H4 (cell line): ENCODE results near the gene LSM2. TPM values are rescaled to one million over a fixed set of nuclear protein-coding genes. Genes with fewer than 3 reads are reported as not detected.
A peak's percentile ranks its signal among the peaks of the same experiment; 100 is the strongest.
"Not testable (repeated sequence)": the region's sequence is repeated elsewhere in the genome, so short reads cannot be mapped to it uniquely, and the experiment has no call there.

Source experiments
- DNase-seq: peaks from one replicate; pipeline ENCODE4 v3.0.0-alpha.2; 2015; ENCODE audit warnings: low spot score
- total RNA-seq: library from RNA; depleted of rRNA; stranded (reverse); fragments of >200 nt; shearing (Covaris generic); gene quantifications from 2 replicates; pipeline ENCODE4 v1.2.3, GENCODE V29; 2014

Gene LSM2
- total RNA-seq, 1 experiment from 2014 or later = 123 TPM

- no peak for DNase-seq
Observed at GRCh38 chr6:31797588-31797987, 9.2 kb downstream of the LSM2 start.

DNA sequence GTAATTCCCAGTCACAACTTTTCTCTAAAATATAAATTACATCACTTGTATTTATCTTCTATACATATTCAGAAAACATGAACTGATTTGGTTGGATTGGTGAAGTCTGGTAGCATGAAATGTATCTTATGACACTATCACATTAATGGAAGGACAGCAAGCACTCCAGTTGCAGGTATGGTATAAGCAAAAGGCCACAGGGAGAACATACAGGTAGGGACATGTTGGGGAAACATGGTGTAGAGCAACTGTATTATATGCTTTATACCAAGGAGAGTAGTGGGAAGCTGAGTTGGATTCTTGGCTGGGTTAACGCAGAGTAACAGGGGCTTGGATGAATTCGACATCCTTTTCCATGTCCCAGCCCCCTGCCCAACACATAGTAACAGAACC lies 9.8 kb downstream of the LSM2 start:
- no peak for DNase-seq

- DNase-seq = peak; percentile 86
Observed at GRCh38 chr6:31795616-31796298, 11.0 kb downstream of the LSM2 start, which contains the start of gene VARS1. Gene VARS1, minus strand, starts transcription at chr6:31795752. Its CDS starts 535 bp downstream, at chr6:31795217.

DNA sequence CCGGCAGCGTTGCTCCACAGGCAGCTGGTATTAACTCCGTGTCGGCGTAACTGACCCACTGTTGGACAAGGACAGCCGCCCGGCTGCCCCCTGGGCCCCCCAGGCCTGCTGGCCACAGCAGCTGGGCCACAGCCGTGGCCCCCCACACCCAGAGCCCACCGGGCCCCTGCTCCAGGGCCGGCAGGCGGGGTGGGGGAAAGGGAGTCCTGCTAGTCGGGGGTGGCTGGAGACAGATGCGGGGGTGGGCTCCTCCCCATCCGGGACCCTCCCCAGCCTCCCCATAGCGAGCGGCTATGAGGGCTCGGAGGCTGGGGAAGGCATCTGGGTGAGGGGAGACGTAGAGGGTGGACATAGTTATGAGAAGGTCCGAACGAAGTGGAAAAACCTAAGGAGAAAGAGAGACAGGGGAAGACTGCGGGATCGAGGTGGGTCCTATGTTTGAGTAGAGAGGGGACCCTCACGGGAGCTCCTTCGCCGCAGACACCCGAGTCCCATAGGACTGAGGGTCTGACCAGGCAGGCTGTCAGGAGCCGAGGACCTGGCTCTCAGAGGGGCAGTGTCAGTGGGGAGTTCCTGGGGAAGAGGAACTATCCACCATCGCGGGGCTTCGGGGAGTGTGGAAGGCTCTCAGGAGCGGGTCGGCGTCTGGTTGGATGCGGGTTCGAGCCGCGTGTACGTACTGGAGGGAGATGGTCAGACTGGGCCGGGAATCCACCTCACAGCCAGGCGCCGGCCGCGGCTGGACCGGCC lies 11.7 kb downstream of the LSM2 start:
- no peak for DNase-seq

GRCh38 chr6:31794294-31794865 lies 12.4 kb downstream of the LSM2 start:
- no peak for DNase-seq

- DNase-seq = not testable (repeated sequence)
Observed at GRCh38 chr6:31793927-31794245, 12.9 kb downstream of the LSM2 start.

DNA sequence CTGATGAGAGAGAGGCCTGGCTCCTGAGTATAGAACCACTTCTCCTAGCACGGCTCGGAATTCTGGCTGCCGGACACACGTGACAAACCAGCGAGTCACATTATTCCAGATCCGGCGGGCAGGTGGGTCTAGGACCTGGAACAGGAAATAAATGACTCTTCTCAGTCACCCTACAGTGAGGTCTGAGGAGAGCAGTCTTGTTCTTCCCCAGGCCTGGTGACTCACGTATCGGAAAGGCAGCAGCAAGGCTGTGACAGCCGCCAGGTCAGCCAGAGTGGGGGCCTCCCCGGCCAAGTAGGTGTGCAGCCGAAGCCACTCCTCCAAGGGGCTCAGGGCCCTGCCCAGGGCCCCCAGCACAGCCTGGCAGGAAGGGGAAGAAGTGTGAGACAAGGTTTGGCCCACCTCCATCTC lies 14.0 kb downstream of the LSM2 start:
- peak; percentile 53 for DNase-seq

DNA sequence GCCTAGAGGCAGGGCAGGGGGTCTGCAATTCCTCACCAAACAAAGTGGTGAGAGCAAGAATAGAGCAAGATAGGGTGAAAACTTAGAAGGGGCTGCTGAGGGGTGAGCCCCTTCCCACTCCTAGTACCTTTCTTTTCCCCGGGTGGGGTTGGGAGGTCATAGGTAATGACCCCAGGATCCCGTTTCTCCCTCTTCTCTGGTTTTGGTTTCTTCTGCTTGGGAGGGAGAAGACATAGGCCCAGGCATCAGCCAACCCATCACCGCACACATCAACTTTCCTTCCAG lies 14.7 kb downstream of the LSM2 start:
- no peak for DNase-seq

GRCh38 chr6:31791324-31792089 lies 15.3 kb downstream of the LSM2 start:
- no peak for DNase-seq

GRCh38 chr6:31785475-31785874 lies 21.3 kb downstream of the LSM2 start:
- DNase-seq = no peak

DNA sequence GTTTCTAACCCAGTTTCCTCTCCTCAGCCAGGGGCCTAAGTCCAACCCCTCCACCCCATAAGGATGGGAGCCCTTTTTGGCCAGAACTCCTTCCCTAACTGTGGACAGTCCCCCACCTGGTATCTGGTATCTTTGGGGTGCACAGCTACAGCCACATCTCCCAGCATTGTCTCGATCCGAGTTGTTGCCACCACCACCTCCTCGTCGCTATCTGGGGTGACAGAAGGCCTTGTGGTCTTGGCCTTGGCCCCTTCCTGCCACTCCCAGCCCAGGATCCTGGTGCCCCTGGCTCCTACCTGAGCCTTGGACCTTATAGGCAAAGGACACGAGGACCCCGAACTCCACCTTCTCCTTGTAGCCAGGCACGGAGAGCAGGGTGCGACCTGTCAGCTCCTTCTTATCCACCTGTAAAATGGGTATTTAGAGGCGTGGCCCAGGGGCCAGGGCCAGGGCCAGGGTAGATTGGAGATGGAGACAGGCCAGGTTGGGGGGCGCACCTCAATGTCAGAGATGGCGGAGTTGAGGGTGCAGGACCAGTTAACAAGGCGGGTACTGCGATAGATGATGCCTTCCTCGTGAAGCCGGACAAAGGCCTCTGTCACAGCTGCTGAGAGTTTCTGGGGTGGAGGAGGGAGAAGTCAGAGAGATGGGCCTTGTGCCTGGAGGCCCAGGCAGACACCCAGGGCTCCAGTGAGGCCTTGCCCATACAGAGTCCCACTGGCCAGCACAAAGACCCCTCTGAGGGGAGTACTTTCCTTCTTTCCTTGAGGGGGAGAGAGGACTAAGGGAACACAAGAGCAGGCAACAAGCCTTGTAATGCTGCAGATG lies 22.5 kb downstream of the LSM2 start:
- no peak for DNase-seq

DNA sequence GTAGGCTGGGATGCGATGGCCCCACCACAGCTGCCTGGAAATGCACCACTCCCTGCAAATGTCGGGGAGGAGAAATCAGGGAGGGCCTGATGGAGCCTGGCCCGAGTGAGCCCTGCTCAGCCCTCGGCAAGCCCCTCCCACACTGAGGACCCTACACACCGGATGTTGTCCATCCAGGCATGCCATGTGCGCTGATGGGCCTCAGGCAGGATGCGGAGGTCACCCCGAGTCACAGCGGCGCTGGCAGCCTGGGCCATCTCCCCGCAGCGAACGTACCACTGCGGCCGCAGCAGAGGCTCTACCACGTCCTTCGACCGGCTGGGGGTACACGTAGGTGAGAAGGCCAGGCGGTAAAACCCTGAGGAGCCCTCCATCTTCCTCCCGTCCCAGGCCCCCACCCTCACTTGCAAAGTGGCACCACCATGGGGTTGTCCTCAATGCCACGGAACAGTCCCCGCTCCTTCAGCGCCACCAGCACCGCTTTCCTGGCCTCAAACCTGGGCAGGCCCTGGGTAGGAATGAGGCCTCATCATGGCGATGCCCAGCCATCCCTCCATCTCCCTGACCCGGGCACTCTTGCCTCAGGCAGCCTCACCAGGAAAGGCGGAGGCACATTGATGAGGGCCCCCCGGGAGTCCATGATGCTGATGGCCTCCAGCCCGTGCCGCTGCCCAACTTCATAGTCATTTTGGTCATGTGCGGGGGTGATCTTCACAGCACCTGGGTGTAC lies 24.5 kb downstream of the LSM2 start:
- no peak for DNase-seq

GRCh38 chr6:31781244-31782125 lies 25.3 kb downstream of the LSM2 start:
- DNase-seq = no peak

DNA sequence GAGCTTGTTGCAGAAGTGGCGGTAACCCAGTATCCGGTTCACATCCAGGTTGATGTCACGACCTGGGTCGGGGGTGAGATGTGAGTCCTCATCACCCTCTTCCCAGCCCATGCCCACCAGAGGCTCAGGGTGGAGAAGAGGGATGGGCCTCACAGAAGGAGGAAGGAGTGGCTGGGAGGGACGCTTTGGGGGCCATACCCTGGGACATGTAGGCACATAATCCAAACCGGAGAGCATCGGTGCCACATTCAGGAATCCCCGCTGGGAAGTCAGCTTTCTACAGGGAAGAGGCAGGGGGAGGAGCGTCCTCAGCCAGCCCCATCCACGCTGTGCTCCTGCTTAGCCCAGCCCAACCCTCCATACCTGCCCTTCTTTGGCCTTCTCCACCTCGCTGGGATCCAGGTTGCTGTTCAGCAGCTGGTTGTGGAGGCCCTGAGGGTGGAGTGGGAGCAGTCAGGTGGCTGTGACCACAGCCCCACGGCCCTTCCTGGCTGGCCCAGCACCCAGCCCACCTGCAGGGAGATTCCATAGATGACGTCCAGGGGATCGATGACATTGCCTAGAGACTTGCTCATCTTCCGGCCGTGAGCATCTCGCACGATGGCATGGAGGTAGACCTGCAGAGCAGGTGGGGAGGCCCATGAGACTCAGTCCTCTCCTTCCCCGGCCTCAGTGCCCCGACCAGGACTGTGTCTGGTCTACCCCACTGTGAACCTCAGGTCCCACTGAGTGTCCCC lies 26.1 kb downstream of the LSM2 start:
- no peak for DNase-seq

DNA sequence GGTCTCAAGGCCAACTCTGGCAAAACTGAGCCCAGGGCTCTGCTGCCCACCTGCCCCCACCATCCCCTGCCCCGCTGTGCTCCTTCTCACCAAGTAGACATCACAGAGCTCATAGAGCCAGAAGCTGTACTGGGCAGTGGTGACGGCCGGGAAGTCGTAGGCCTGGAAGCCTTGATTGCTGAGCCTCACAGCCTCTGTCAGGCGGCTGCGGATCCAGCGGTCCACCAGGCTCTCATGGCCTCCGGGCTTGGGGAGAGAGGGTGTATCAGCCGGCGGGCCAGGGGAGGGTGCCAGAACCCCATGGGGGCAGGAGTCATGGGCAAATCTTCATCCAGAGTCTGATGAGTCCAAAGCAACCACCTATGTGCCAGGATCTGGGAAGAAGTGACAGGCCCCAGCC lies 26.9 kb downstream of the LSM2 start:
- DNase-seq = no peak

GRCh38 chr6:31778999-31779885 lies 27.5 kb downstream of the LSM2 start:
- DNase-seq = no peak

- no peak for DNase-seq
Observed at GRCh38 chr6:31778193-31778592, 28.6 kb downstream of the LSM2 start.

- DNase-seq = no peak
Observed at GRCh38 chr6:31777667-31778050, 29.1 kb downstream of the LSM2 start.
